PC-9 (cell line): ENCODE measurements around the gene KRTAP10-9. TPM values are rescaled to one million over a fixed set of nuclear protein-coding genes. Genes with fewer than 3 reads are reported as not detected.

Experiments
- BruUV-seq: library from RNA; stranded (reverse); fragments of 400-500 nt; replicated peaks from 2 replicates; lab custom pipeline; 2021; lab: Mats Ljungman, UMichigan
- CTCF ChIA-PET: fragments of 300-600 bp; sonication (Branson Sonifier 250); formaldehyde crosslinking; loops from one replicate; lab custom pipeline; 2022; ENCODE audit warnings: antibody characterized with exemption; lab: Charles Lee
- POLR2A ChIA-PET: fragments of 300-600 bp; sonication (Branson Sonifier 250); formaldehyde crosslinking; loops from one replicate; lab custom pipeline; 2022; ENCODE audit warnings: antibody characterized with exemption; ENCODE audit not compliant: unreplicated experiment; lab: Charles Lee
- DNase-seq, 2 experiments: peaks; one replicate each; pipeline versions ENCODE4 v3.0.0 to v3.0.0-alpha.2; 2015 to 2022; ENCODE audit warnings: mixed read lengths in 1 of 2
- H2AFZ ChIP-seq: fragments of 200-600 bp; sonication (generic); 2 replicates; pipeline ENCODE4 v1.8.1; 2017; ENCODE audit warnings: antibody characterized with exemption
- H3F3A ChIP-seq: fragments of 200-600 bp; sonication (generic); 2 replicates; pipeline ENCODE4 v1.8.1; 2017; ENCODE audit warnings: antibody characterized with exemption, mild to moderate bottlenecking, low read depth; ENCODE audit not compliant: insufficient read depth
- H3K27ac ChIP-seq: fragments of 200-600 bp; sonication (generic); 2 replicates; pipeline ENCODE4 v1.6.1; 2016; ENCODE audit warnings: mixed run types
- H3K27me3 ChIP-seq: fragments of 200-600 bp; sonication (generic); 2 replicates; pipeline ENCODE4 v1.6.1; 2016; ENCODE audit warnings: low read depth, mixed run types; ENCODE audit not compliant: insufficient read depth
- H3K36me3 ChIP-seq: fragments of 200-600 bp; sonication (generic); 2 replicates; pipeline ENCODE4 v1.6.1; 2016; ENCODE audit warnings: low read depth, mixed run types
- H3K4me1 ChIP-seq: fragments of 200-600 bp; sonication (generic); replicated peaks from 2 replicates; pipeline ENCODE4 v1.6.1; 2016; ENCODE audit warnings: mixed run types; ENCODE audit not compliant: insufficient read depth
- H3K4me2 ChIP-seq: fragments of 200-600 bp; sonication (generic); 2 replicates; pipeline ENCODE4 v1.6.1; 2017; ENCODE audit warnings: mixed run types
- H3K4me3 ChIP-seq: fragments of 200-600 bp; sonication (generic); 2 replicates; pipeline ENCODE4 v1.6.1; 2016; ENCODE audit warnings: mixed run types
- H3K79me2 ChIP-seq: fragments of 200-600 bp; sonication (generic); 2 replicates; pipeline ENCODE4 v1.6.1; 2017; ENCODE audit warnings: low read depth, mixed run types
- H3K9me2 ChIP-seq: fragments of 200-600 bp; sonication (generic); 2 replicates; pipeline ENCODE4 v1.8.1; 2017; ENCODE audit warnings: mild to moderate bottlenecking; ENCODE audit not compliant: insufficient read depth
- H3K9me3 ChIP-seq: fragments of 200-600 bp; sonication (generic); 2 replicates; pipeline ENCODE4 v1.8.1; 2016; ENCODE audit warnings: low read depth; ENCODE audit not compliant: insufficient read depth
- H4K20me1 ChIP-seq: fragments of 200-600 bp; sonication (generic); 2 replicates; pipeline ENCODE4 v1.8.1; 2017; ENCODE audit not compliant: insufficient read depth
- CTCF ChIP-seq: fragments of 200-600 bp; sonication (generic); conservative IDR thresholded peaks from 2 replicates; pipeline ENCODE4 v1.6.1; 2017; ENCODE audit warnings: mixed run types, antibody characterized with exemption, mild to moderate bottlenecking, moderate library complexity
- EZH2 ChIP-seq: fragments of 200-600 bp; sonication (generic); IDR thresholded peaks from 2 replicates; pipeline ENCODE4 v1.8.0; 2017; ENCODE audit warnings: antibody characterized with exemption, low read depth
- intact Hi-C: fragments of 100-400 bp; cut with micrococcal nuclease; formaldehyde crosslinking; loops from one replicate; pipeline ENCODE4 v1.10.0; 2022; ENCODE audit not compliant: unreplicated experiment
- total RNA-seq: library from RNA; stranded (reverse); gene quantifications from 2 replicates; pipeline ENCODE4 v1.2.3, GENCODE V29; 2021

The KRTAP10-9 gene
- total RNA-seq, 1 experiment from 2014 or later, result not detected

GRCh38 chr21:44611551-44611950 is 15.3 kb upstream of the KRTAP10-9 start:
- TF ChIP-seq CTCF (no peak), EZH2 (no peak)
- Histone ChIP-seq H4K20me1 (no peaks in the 10 kb centered on the region), H3F3A (no peaks in the 10 kb centered on the region), H2AFZ (no peak overlapping the region), H3K36me3 (no peaks in the 10 kb centered on the region), H3K4me2 (no peak overlapping the region), H3K27me3 (peaks cover 46% of the 10 kb centered on the region), H3K27ac (no peak overlapping the region), H3K9me3 (no peaks in the 10 kb centered on the region), H3K9me2 (no peaks in the 10 kb centered on the region), H3K4me3 (no peak overlapping the region), H3K79me2 (no peaks in the 10 kb centered on the region), H3K4me1 (no peaks in the 10 kb centered on the region)
- DNase-seq, result no peak
- BruUV-seq, result no TSS peak
- CTCF ChIA-PET, result no interaction called here
- POLR2A ChIA-PET, result no interaction called here
- intact Hi-C loops, result no loop called here

- no peaks in the 10 kb centered on the region for H3K9me3 ChIP-seq
- intact Hi-C loops, result no loop called here
- H4K20me1 ChIP-seq, result no peaks in the 10 kb centered on the region
- TF ChIP-seq CTCF (no peak), EZH2 (no peak)
- no peak within 1 kb of the TSS for H3K4me2 ChIP-seq
- no peaks in the 10 kb centered on the region for H3K9me2 ChIP-seq
- H3K4me3 ChIP-seq, result no peak within 1 kb of the TSS
- no peak within 1 kb of the TSS for H2AFZ ChIP-seq
- ChIA-PET CTCF (no interaction called here), POLR2A (no interaction called here)
- H3K36me3 ChIP-seq, result no peaks in the 10 kb centered on the region
- no peak for DNase-seq
- no peaks in the 10 kb centered on the region for H3K4me1 ChIP-seq
- H3K79me2 ChIP-seq, result no peaks in the 10 kb centered on the region
- no peaks in the 10 kb centered on the region for H3F3A ChIP-seq
- no TSS peak for BruUV-seq
- peaks cover 45% of the 10 kb centered on the region for H3K27me3 ChIP-seq
- H3K27ac ChIP-seq, result no peak within 1 kb of the TSS
Measured at GRCh38 chr21:44612029-44612486, 14.8 kb upstream of the KRTAP10-9 start, which contains the start of gene KRTAP10-8. KRTAP10-8 (plus strand) TSS chr21:44612079; CDS start chr21:44612101, 22 bp downstream.

- intact Hi-C loops, result no loop called here
- Histone ChIP-seq H3K27ac (no peak overlapping the region), H2AFZ (no peak overlapping the region), H3K27me3 (peaks cover 45% of the 10 kb centered on the region), H3K4me2 (no peak overlapping the region), H3K4me1 (no peaks in the 10 kb centered on the region), H3F3A (no peaks in the 10 kb centered on the region), H4K20me1 (no peaks in the 10 kb centered on the region), H3K79me2 (no peaks in the 10 kb centered on the region), H3K9me2 (no peaks in the 10 kb centered on the region), H3K4me3 (no peak overlapping the region), H3K9me3 (no peaks in the 10 kb centered on the region), H3K36me3 (no peaks in the 10 kb centered on the region)
- no TSS peak for BruUV-seq
- no peak for TF ChIP-seq CTCF
- TF ChIP-seq EZH2, result no peak
- DNase-seq, result no peak
- ChIA-PET POLR2A (no interaction called here), CTCF (no interaction called here)
Measured at GRCh38 chr21:44612669-44613229, 14.1 kb upstream of the KRTAP10-9 start.
